ENCODE data around the gene CSRP1.

DNA sequence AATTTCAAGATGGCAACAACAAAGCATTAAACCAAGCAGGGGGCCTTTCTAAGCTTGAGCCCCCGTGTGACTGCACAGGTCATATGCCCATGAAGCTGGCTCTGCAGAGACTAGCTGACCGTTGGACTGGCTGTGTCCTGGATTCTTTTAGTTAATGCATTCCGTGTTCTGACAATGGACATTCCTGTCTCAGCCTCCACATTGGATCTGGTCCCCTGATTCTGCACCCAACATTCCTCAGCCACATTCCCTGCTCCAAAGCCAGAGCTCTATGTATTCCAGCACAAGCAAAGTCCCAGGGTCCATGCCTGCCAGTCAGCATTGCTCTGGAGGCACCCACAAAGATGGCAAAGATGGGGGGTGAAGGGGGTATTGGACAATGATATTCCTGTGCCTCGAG lies 26.9 kb upstream of the CSRP1 start:
- TF ChIP-seq, protein P1, sequence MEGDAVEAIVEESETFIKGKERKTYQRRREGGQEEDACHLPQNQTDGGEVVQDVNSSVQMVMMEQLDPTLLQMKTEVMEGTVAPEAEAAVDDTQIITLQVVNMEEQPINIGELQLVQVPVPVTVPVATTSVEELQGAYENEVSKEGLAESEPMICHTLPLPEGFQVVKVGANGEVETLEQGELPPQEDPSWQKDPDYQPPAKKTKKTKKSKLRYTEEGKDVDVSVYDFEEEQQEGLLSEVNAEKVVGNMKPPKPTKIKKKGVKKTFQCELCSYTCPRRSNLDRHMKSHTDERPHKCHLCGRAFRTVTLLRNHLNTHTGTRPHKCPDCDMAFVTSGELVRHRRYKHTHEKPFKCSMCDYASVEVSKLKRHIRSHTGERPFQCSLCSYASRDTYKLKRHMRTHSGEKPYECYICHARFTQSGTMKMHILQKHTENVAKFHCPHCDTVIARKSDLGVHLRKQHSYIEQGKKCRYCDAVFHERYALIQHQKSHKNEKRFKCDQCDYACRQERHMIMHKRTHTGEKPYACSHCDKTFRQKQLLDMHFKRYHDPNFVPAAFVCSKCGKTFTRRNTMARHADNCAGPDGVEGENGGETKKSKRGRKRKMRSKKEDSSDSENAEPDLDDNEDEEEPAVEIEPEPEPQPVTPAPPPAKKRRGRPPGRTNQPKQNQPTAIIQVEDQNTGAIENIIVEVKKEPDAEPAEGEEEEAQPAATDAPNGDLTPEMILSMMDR (IDR thresholded peaks at IDR 0.05; ENCODE audit: insufficient read depth, low read depth, low read length) = no peak
- TF ChIP-seq EZH2 (IDR thresholded peaks at IDR 0.05; ENCODE audit: insufficient read depth, low read length) = no peak

Data from astrocyte (in vitro differentiated cells and primary cell).